Stimulated activated CD4-positive, alpha-beta T cell treated with anti-CD3 and anti-CD28 coated beads, Interleukin-15, amount 100 ng/mL, for 48 hours (primary cell): ENCODE results near the gene UBE2D3.
A peak's percentile ranks its signal among the peaks of the same experiment; 100 is the strongest.

Experiments used
- DNase-seq, 2 donors: peaks; one replicate each; pipeline ENCODE4 v3.0.0-alpha.2; 2020; ENCODE audit warnings: low read depth in 2 of 2

The UBE2D3 gene

GRCh38 chr4:102791318-102791835, 36.0 kb downstream of the UBE2D3 start:
- no peak for DNase-seq

GRCh38 chr4:102789317-102789717, 38.0 kb downstream of the UBE2D3 start:
- no peak for DNase-seq

GRCh38 chr4:102787944-102788343, 39.4 kb downstream of the UBE2D3 start:
- DNase-seq = no peak

GRCh38 chr4:102787096-102787881, 40.1 kb downstream of the UBE2D3 start:
- no peak for DNase-seq

GRCh38 chr4:102786279-102786678, 41.1 kb downstream of the UBE2D3 start:
- no peak for DNase-seq

GRCh38 chr4:102783006-102783405, 44.3 kb downstream of the UBE2D3 start:
- no peak for DNase-seq

GRCh38 chr4:102781570-102781969, 45.8 kb downstream of the UBE2D3 start:
- no peak for DNase-seq

- no peak for DNase-seq
These were observed 46.7 kb downstream of the UBE2D3 start for GRCh38 chr4:102780476-102781144.

- no peak for DNase-seq
These were observed 48.1 kb downstream of the UBE2D3 start for GRCh38 chr4:102779204-102779603.

- DNase-seq = no peak
These were observed 48.6 kb downstream of the UBE2D3 start for GRCh38 chr4:102778720-102779119.

GRCh38 chr4:102775805-102776204, 51.5 kb downstream of the UBE2D3 start:
- DNase-seq = no peak

- no peak for DNase-seq
These were observed 53.1 kb downstream of the UBE2D3 start for GRCh38 chr4:102774254-102774653.

- no peak for DNase-seq
These were observed 54.5 kb downstream of the UBE2D3 start for GRCh38 chr4:102772738-102773340.

GRCh38 chr4:102764901-102765300, 62.5 kb downstream of the UBE2D3 start:
- no peak for DNase-seq

- DNase-seq = no peak
These were observed 65.4 kb downstream of the UBE2D3 start for GRCh38 chr4:102761906-102762305.

GRCh38 chr4:102761296-102761701, 66.1 kb downstream of the UBE2D3 start:
- no peak for DNase-seq

- peak; percentile 68 to 84 for DNase-seq
These were observed 66.6 kb downstream of the UBE2D3 start, which contains the start of gene MANBA for GRCh38 chr4:102760645-102761295. Gene MANBA (minus strand): TSS chr4:102760968. CDS start chr4:102760894, 74 bp downstream.

GRCh38 chr4:102759831-102760644, 67.3 kb downstream of the UBE2D3 start:
- DNase-seq = peak in 1 of 2 donors; percentile 8

GRCh38 chr4:102758241-102759160, 68.8 kb downstream of the UBE2D3 start:
- no peak for DNase-seq

GRCh38 chr4:102757681-102758080, 69.7 kb downstream of the UBE2D3 start:
- no peak for DNase-seq
